Thyroid gland (tissue), 4 donors: ENCODE data around the gene C17orf50. TPM values are rescaled to one million over a fixed set of nuclear protein-coding genes. Genes with fewer than 3 reads are reported as not detected.

ENCODE experiments used
- DNase-seq, 2 donors: peaks; one replicate each; pipeline ENCODE4 v3.0.0-alpha.2; 2019
- H3K27ac ChIP-seq, 3 donors: fragments of 200-600 bp; sonication (generic); 1 replicate in 2 of 3; 2 replicates in 1 of 3; pipeline ENCODE4 v1.5.1; 2016 to 2019; ENCODE audit warnings: mild to moderate bottlenecking in 1 of 3, moderate library complexity in 1 of 3
- H3K27me3 ChIP-seq: fragments of 200-600 bp; sonication (generic); one replicate; pipeline ENCODE4 v1.5.1; 2019
- H3K36me3 ChIP-seq, 2 donors: fragments of 200-600 bp; sonication (generic); one replicate each; pipeline ENCODE4 v1.5.1; 2016 to 2019
- H3K4me1 ChIP-seq, 2 donors: fragments of 200-600 bp; sonication (generic); one replicate each; pipeline ENCODE4 v1.5.1; 2017 to 2019
- H3K4me3 ChIP-seq, 3 donors: fragments of 200-600 bp; sonication (generic); replicated peaks in 1 of 3; 1 replicate in 2 of 3; 2 replicates in 1 of 3; pipeline ENCODE4 v1.5.1; 2016; ENCODE audit warnings: mild to moderate bottlenecking in 1 of 3
- H3K9me3 ChIP-seq: fragments of 200-600 bp; sonication (generic); one replicate; pipeline ENCODE4 v1.5.1; 2017
- CTCF ChIP-seq, 6 experiments: fragments of 200-600 bp in 3 of 6; fragments of 450-650 bp in 3 of 6; sonication (generic) in 3 of 6; IDR thresholded peaks; one replicate each; pipeline ENCODE4 v1.5.1; 2016 to 2019; ENCODE audit warnings: antibody characterized with exemption in 6 of 6, mild to moderate bottlenecking in 2 of 6, inconsistent platforms in 1 of 6, moderate library complexity in 1 of 6
- POLR2A ChIP-seq, 2 donors: fragments of 450-650 bp; IDR thresholded peaks; one replicate each; pipeline ENCODE4 v1.6.1; 2017; ENCODE audit warnings: antibody characterized with exemption in 2 of 2, mild to moderate bottlenecking in 2 of 2, moderate library complexity in 1 of 2
- WGBS, 2 donors: methylation state at CpG; one replicate each; pipeline ENCODE4 v1.1.5; 2017; 5-methylcytosine and 5-hydroxymethylcytosine counted together
- intact Hi-C: fragments of 100-400 bp; cut with DNase I; formaldehyde crosslinking; loops from one replicate; pipeline ENCODE4 v1.15.1; 2023
- total RNA-seq, 4 donors: library from RNA; depleted of rRNA; stranded (reverse); fragments of >200 nt; gene quantifications; one replicate each; pipeline ENCODE4 v1.2.3, GENCODE V29; 2016

C17orf50 gene
- total RNA-seq, 4 donors from 2014 or later: 0.40 TPM; not detected in 3

- no peak for TF ChIP-seq POLR2A (IDR thresholded peaks at IDR 0.05)
- TF ChIP-seq CTCF (IDR thresholded peaks at IDR 0.05): peak in 5 of 6 experiments; percentile 16 to 86 (median 76)
- no peak overlapping the region for H3K27ac ChIP-seq
- intact Hi-C loops: no loop called here
- H3K4me3 ChIP-seq: no peak overlapping the region
- H3K9me3 ChIP-seq: no peaks in the 10 kb centered on the region
- no peaks in the 10 kb centered on the region for H3K36me3 ChIP-seq
- 43 to 56% methylated on average over 7 of the region's 7 CpGs for WGBS, 2 donors
- DNase-seq: peak; percentile 51 to 70
- H3K27me3 ChIP-seq: no peaks in the 10 kb centered on the region
- peaks cover 7 to 9% of the 10 kb centered on the region in 2 donors for H3K4me1 ChIP-seq
Observed at GRCh38 chr17:35766903-35767510, 6.3 kb downstream of the C17orf50 start.

GRCh38 chr17:35768797-35769196 is 8.1 kb downstream of the C17orf50 start:
- intact Hi-C loops: no loop called here
- DNase-seq: no peak
- Histone ChIP-seq H3K27ac (no peak overlapping the region), H3K4me3 (no peak overlapping the region), H3K4me1 (peaks cover 16 to 19% of the 10 kb centered on the region in 2 donors), H3K36me3 (no peaks in the 10 kb centered on the region), H3K9me3 (no peaks in the 10 kb centered on the region), H3K27me3 (no peaks in the 10 kb centered on the region)
- 96 to 100% methylated on average over 2 of the region's 2 CpGs for WGBS, 2 donors
- TF ChIP-seq POLR2A (IDR thresholded peaks at IDR 0.05): no peak
- TF ChIP-seq CTCF (IDR thresholded peaks at IDR 0.05): no peak

GRCh38 chr17:35769895-35770486 is 9.3 kb downstream of the C17orf50 start:
- Histone ChIP-seq H3K9me3 (no peaks in the 10 kb centered on the region), H3K27me3 (no peaks in the 10 kb centered on the region), H3K27ac (no peak overlapping the region), H3K4me1 (peaks cover 21 to 23% of the 10 kb centered on the region in 2 donors), H3K4me3 (no peak overlapping the region), H3K36me3 (no peaks in the 10 kb centered on the region)
- DNase-seq: no peak
- intact Hi-C loops: no loop called here
- 91 to 93% methylated on average over 28 to 48 of the region's 48 CpGs for WGBS, 2 donors
- TF ChIP-seq POLR2A (IDR thresholded peaks at IDR 0.05) (no peak), CTCF (IDR thresholded peaks at IDR 0.05) (no peak)

- Histone ChIP-seq H3K36me3 (no peaks in the 10 kb centered on the region), H3K27me3 (no peaks in the 10 kb centered on the region), H3K27ac (peak overlapping the region; percentile 79 to 96 (median 90)), H3K9me3 (no peaks in the 10 kb centered on the region), H3K4me3 (no peak overlapping the region), H3K4me1 (peaks cover 28 to 32% of the 10 kb centered on the region in 2 donors)
- intact Hi-C loops: no loop called here
- 79 to 80% methylated on average over 8 to 17 of the region's 20 CpGs for WGBS, 2 donors
- DNase-seq: no peak
- TF ChIP-seq POLR2A (IDR thresholded peaks at IDR 0.05): no peak
- no peak for TF ChIP-seq CTCF (IDR thresholded peaks at IDR 0.05)
Observed at GRCh38 chr17:35773129-35773528, 12.4 kb downstream of the C17orf50 start.

- peaks cover 28 to 32% of the 10 kb centered on the region in 2 donors for H3K4me1 ChIP-seq
- peak; percentile 53 to 55 for DNase-seq
- 37 to 49% methylated on average over 10 of the region's 10 CpGs for WGBS, 2 donors
Observed at GRCh38 chr17:35773679-35774425, 13.2 kb downstream of the C17orf50 start.

More at GRCh38 chr17:35773679-35774425, 13.2 kb downstream of the C17orf50 start:
- intact Hi-C loops: no loop called here
- no peaks in the 10 kb centered on the region for H3K27me3 ChIP-seq
- H3K9me3 ChIP-seq: no peaks in the 10 kb centered on the region
- TF ChIP-seq CTCF (IDR thresholded peaks at IDR 0.05) (no peak), POLR2A (IDR thresholded peaks at IDR 0.05) (no peak)
- peak overlapping the region; percentile 79 to 96 (median 90) for H3K27ac ChIP-seq
- H3K36me3 ChIP-seq: no peaks in the 10 kb centered on the region
- H3K4me3 ChIP-seq: no peak overlapping the region
